Measurements from ENCODE around the gene ATP5F1D. TPM values are rescaled to one million over a fixed set of nuclear protein-coding genes. Genes with fewer than 3 reads are reported as not detected.

The ATP5F1D gene
- total RNA-seq, 4 donors from 2014 or later, result 88.3 to 299 (median 206) TPM

- H3K36me3 ChIP-seq, result peaks cover 0 to 82% (median 0%) of the 10 kb centered on the region in 3 donors
- H3K4me1 ChIP-seq, result peaks cover 0 to 7% (median 0%) of the 10 kb centered on the region in 4 donors
- no peak overlapping the region for H3K27ac ChIP-seq
- no peak overlapping the region for H3K4me3 ChIP-seq
- H3K9me3 ChIP-seq, result no peaks in the 10 kb centered on the region
- TF ChIP-seq POLR2A (IDR thresholded peaks at IDR 0.05) (no peak), CTCF (IDR thresholded peaks at IDR 0.05) (peak in 4 of 6 experiments; percentile 10 to 44 (median 38))
- H3K27me3 ChIP-seq, result no peaks in the 10 kb centered on the region
- peak in 1 of 3 donors; percentile 67 for DNase-seq
Measured at GRCh38 chr19:1223018-1223855, 18.3 kb upstream of the ATP5F1D start.

- Histone ChIP-seq H3K4me3 (no peak overlapping the region), H3K9me3 (no peaks in the 10 kb centered on the region), H3K27ac (no peak overlapping the region), H3K36me3 (peaks cover 0 to 84% (median 0%) of the 10 kb centered on the region in 3 donors), H3K27me3 (no peaks in the 10 kb centered on the region), H3K4me1 (no peaks in the 10 kb centered on the region)
- no peak for TF ChIP-seq CTCF (IDR thresholded peaks at IDR 0.05)
- no peak for TF ChIP-seq POLR2A (IDR thresholded peaks at IDR 0.05)
- no peak for DNase-seq
Measured at GRCh38 chr19:1224047-1224825, 17.3 kb upstream of the ATP5F1D start.

- no peak for DNase-seq
- Histone ChIP-seq H3K27me3 (no peaks in the 10 kb centered on the region), H3K4me3 (no peak overlapping the region), H3K9me3 (no peaks in the 10 kb centered on the region), H3K36me3 (peaks cover 0 to 81% (median 0%) of the 10 kb centered on the region in 3 donors), H3K4me1 (no peaks in the 10 kb centered on the region), H3K27ac (no peak overlapping the region)
- TF ChIP-seq CTCF (IDR thresholded peaks at IDR 0.05), result no peak
- no peak for TF ChIP-seq POLR2A (IDR thresholded peaks at IDR 0.05)
Measured at GRCh38 chr19:1224847-1225246, 16.7 kb upstream of the ATP5F1D start.

DNA sequence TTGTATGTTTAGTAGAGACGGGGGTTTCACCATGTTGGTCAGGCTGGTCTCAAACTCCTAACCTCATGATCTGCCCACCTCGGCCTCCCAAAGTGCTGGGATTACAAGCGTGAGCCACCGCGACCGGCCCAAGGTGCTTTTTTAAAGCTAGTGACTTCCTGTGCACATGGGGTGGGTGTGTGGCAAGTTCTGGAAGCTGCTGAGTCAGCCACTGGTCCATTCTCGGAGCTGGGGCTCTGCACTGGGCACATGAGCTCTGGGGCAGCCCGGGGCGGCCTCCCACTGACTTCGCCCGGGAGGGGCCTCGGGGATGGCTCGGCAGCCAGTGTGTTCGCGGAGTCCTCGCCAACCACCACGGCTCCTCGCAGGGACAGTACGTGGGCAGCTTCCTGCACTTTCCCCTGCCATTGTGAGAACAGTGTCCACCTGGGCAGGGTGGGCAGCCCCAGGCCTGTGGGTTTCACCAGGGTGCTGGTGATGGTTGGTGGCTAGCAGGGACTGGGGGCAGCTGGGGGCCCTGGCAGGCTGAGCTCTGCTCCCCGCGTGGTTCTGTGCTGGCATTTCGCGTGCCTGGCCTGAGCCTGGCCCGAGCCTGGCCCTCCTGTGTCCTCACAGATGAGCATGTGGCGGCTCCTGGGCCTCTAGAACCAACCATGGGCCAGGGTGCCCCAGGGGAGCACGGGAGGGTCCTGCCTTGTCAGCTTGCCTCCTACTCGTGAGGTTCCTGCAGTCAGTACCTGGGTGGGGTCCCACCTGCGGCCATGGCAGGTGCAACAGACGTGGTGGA lies 15.9 kb upstream of the ATP5F1D start:
- Histone ChIP-seq H3K36me3 (peaks cover 0 to 73% (median 0%) of the 10 kb centered on the region in 3 donors), H3K27me3 (no peaks in the 10 kb centered on the region), H3K27ac (no peak overlapping the region), H3K4me1 (no peaks in the 10 kb centered on the region), H3K4me3 (no peak overlapping the region), H3K9me3 (no peaks in the 10 kb centered on the region)
- TF ChIP-seq CTCF (IDR thresholded peaks at IDR 0.05) (no peak), POLR2A (IDR thresholded peaks at IDR 0.05) (no peak)
- no peak for DNase-seq

GRCh38 chr19:1226227-1226518 lies 15.4 kb upstream of the ATP5F1D start:
- no peak overlapping the region for H3K27ac ChIP-seq
- no peak for TF ChIP-seq POLR2A (IDR thresholded peaks at IDR 0.05)
- no peak for TF ChIP-seq CTCF (IDR thresholded peaks at IDR 0.05)
- H3K27me3 ChIP-seq, result no peaks in the 10 kb centered on the region
- DNase-seq, result no peak
- no peak overlapping the region for H3K4me3 ChIP-seq
- H3K9me3 ChIP-seq, result no peaks in the 10 kb centered on the region
- peaks cover 0 to 68% (median 0%) of the 10 kb centered on the region in 3 donors for H3K36me3 ChIP-seq
- H3K4me1 ChIP-seq, result no peaks in the 10 kb centered on the region
